ENCODE results near the gene FAM120B.
"Not testable (repeated sequence)": the region's sequence is repeated elsewhere in the genome, so short reads cannot be mapped to it uniquely, and the experiment has no call there.

FAM120B gene

GRCh38 chr6:170262489-170263088, 44.0 kb upstream of the FAM120B start:
- TF ChIP-seq CTCF (conservative IDR thresholded peaks at IDR 0.05; ENCODE audit: low read depth): no peak
- CTCF ChIA-PET: interaction anchor here (0.6 to 0.7 kb wide), 3 partner anchors 127 to 431 kb away, joined by 3 to 4 read pairs (median 3); no protein-coding TSS in a partner anchor
- H3K27ac ChIP-seq: no peak overlapping the region
- POLR2A ChIA-PET (ENCODE audit: low non-redundant PET): no interaction called here
- no peak for DNase-seq (ENCODE audit: low spot score)

GRCh38 chr6:170263410-170263809, 43.1 kb upstream of the FAM120B start:
- no peak for TF ChIP-seq CTCF (conservative IDR thresholded peaks at IDR 0.05; ENCODE audit: low read depth)
- ChIA-PET POLR2A (ENCODE audit: low non-redundant PET) (no interaction called here), CTCF (interaction anchor here (0.6 kb wide), 2 partner anchors 285 to 432 kb away, joined by 3 read pairs; no protein-coding TSS in a partner anchor)
- no peak for DNase-seq (ENCODE audit: low spot score)
- H3K27ac ChIP-seq: no peak overlapping the region

- DNase-seq (ENCODE audit: low spot score): no peak
- ChIA-PET POLR2A (ENCODE audit: low non-redundant PET) (no interaction called here), CTCF (no interaction called here)
- no peak overlapping the region for H3K27ac ChIP-seq
- no peak for TF ChIP-seq CTCF (conservative IDR thresholded peaks at IDR 0.05; ENCODE audit: low read depth)
These were observed 42.5 kb upstream of the FAM120B start for GRCh38 chr6:170264086-170264485.

GRCh38 chr6:170264644-170265043, 41.9 kb upstream of the FAM120B start:
- CTCF ChIA-PET: interaction anchor here (1.0 kb wide), 1 partner anchor 28 kb away, joined by 3 read pairs; no protein-coding TSS in a partner anchor
- DNase-seq (ENCODE audit: low spot score); POLR2A ChIA-PET (ENCODE audit: low non-redundant PET); H3K27ac ChIP-seq: not testable (repeated sequence)

- POLR2A ChIA-PET (ENCODE audit: low non-redundant PET): no interaction called here
- CTCF ChIA-PET: interaction anchor here (0.7 to 1.0 kb wide), 2 partner anchors 9 to 27 kb away, joined by 3 read pairs; no protein-coding TSS in a partner anchor
- no peak overlapping the region for H3K27ac ChIP-seq
- DNase-seq (ENCODE audit: low spot score): no peak
- TF ChIP-seq CTCF (conservative IDR thresholded peaks at IDR 0.05; ENCODE audit: low read depth): no peak
These were observed 40.9 kb upstream of the FAM120B start for GRCh38 chr6:170265655-170266054.

GRCh38 chr6:170266061-170266825, 40.3 kb upstream of the FAM120B start:
- no peak for DNase-seq (ENCODE audit: low spot score)
- ChIA-PET CTCF (no interaction called here), POLR2A (ENCODE audit: low non-redundant PET) (no interaction called here)
- no peak overlapping the region for H3K27ac ChIP-seq
- TF ChIP-seq CTCF (conservative IDR thresholded peaks at IDR 0.05; ENCODE audit: low read depth): no peak

GRCh38 chr6:170267688-170268087, 38.9 kb upstream of the FAM120B start:
- no peak for TF ChIP-seq CTCF (conservative IDR thresholded peaks at IDR 0.05; ENCODE audit: low read depth)
- CTCF ChIA-PET: interaction anchor here (0.7 kb wide), 1 partner anchor 436 kb away, joined by 5 read pairs; no protein-coding TSS in a partner anchor
- POLR2A ChIA-PET (ENCODE audit: low non-redundant PET): no interaction called here
- DNase-seq (ENCODE audit: low spot score): no peak
- H3K27ac ChIP-seq: no peak overlapping the region

All from RWPE1 (cell line).